Measurements from ENCODE around the gene MACROD2.

The MACROD2 gene

GRCh38 chr20:15674253-15675060 is 1679.1 kb downstream of the MACROD2 start:
- H3K9ac ChIP-seq (ENCODE audit: low read depth, low read length), result no peak overlapping the region
- no peaks in the 10 kb centered on the region for H3K9me3 ChIP-seq (ENCODE audit: control insufficient read depth, insufficient read depth, low read length)
- H3K4me3 ChIP-seq (ENCODE audit: low read depth, low read length), result no peak overlapping the region
- no peaks in the 10 kb centered on the region for H3K36me3 ChIP-seq (ENCODE audit: control insufficient read depth, insufficient read depth, low read length)
- H3K4me1 ChIP-seq (ENCODE audit: control insufficient read depth, insufficient read depth, low read length), result no peaks in the 10 kb centered on the region
- H3K27me3 ChIP-seq (ENCODE audit: control insufficient read depth, insufficient read depth, low read length), result no peaks in the 10 kb centered on the region

GRCh38 chr20:15675061-15675514 is 1679.8 kb downstream of the MACROD2 start:
- no peak overlapping the region for H3K4me3 ChIP-seq (ENCODE audit: low read depth, low read length)
- no peaks in the 10 kb centered on the region for H3K27me3 ChIP-seq (ENCODE audit: control insufficient read depth, insufficient read depth, low read length)
- no peak overlapping the region for H3K9ac ChIP-seq (ENCODE audit: low read depth, low read length)
- H3K36me3 ChIP-seq (ENCODE audit: control insufficient read depth, insufficient read depth, low read length), result no peaks in the 10 kb centered on the region
- no peaks in the 10 kb centered on the region for H3K9me3 ChIP-seq (ENCODE audit: control insufficient read depth, insufficient read depth, low read length)
- H3K4me1 ChIP-seq (ENCODE audit: control insufficient read depth, insufficient read depth, low read length), result no peaks in the 10 kb centered on the region

- Histone ChIP-seq H3K4me1 (ENCODE audit: control insufficient read depth, insufficient read depth, low read length) (no peaks in the 10 kb centered on the region), H3K9ac (ENCODE audit: low read depth, low read length) (no peak overlapping the region), H3K36me3 (ENCODE audit: control insufficient read depth, insufficient read depth, low read length) (no peaks in the 10 kb centered on the region), H3K27me3 (ENCODE audit: control insufficient read depth, insufficient read depth, low read length) (no peaks in the 10 kb centered on the region), H3K4me3 (ENCODE audit: low read depth, low read length) (no peak overlapping the region), H3K9me3 (ENCODE audit: control insufficient read depth, insufficient read depth, low read length) (no peaks in the 10 kb centered on the region)
These were observed 1680.6 kb downstream of the MACROD2 start for GRCh38 chr20:15675813-15676484.

GRCh38 chr20:15676815-15677214 is 1681.5 kb downstream of the MACROD2 start:
- Histone ChIP-seq H3K9me3 (ENCODE audit: control insufficient read depth, insufficient read depth, low read length) (no peaks in the 10 kb centered on the region), H3K36me3 (ENCODE audit: control insufficient read depth, insufficient read depth, low read length) (no peaks in the 10 kb centered on the region), H3K9ac (ENCODE audit: low read depth, low read length) (no peak overlapping the region), H3K27me3 (ENCODE audit: control insufficient read depth, insufficient read depth, low read length) (no peaks in the 10 kb centered on the region), H3K4me1 (ENCODE audit: control insufficient read depth, insufficient read depth, low read length) (no peaks in the 10 kb centered on the region), H3K4me3 (ENCODE audit: low read depth, low read length) (no peak overlapping the region)

GRCh38 chr20:15682690-15683089 is 1687.4 kb downstream of the MACROD2 start:
- Histone ChIP-seq H3K9ac (ENCODE audit: low read depth, low read length) (no peak overlapping the region), H3K36me3 (ENCODE audit: control insufficient read depth, insufficient read depth, low read length) (no peaks in the 10 kb centered on the region), H3K4me1 (ENCODE audit: control insufficient read depth, insufficient read depth, low read length) (no peaks in the 10 kb centered on the region), H3K4me3 (ENCODE audit: low read depth, low read length) (no peak overlapping the region), H3K9me3 (ENCODE audit: control insufficient read depth, insufficient read depth, low read length) (no peaks in the 10 kb centered on the region), H3K27me3 (ENCODE audit: control insufficient read depth, insufficient read depth, low read length) (no peaks in the 10 kb centered on the region)

- H3K9me3 ChIP-seq (ENCODE audit: control insufficient read depth, insufficient read depth, low read length), result no peaks in the 10 kb centered on the region
- H3K27me3 ChIP-seq (ENCODE audit: control insufficient read depth, insufficient read depth, low read length), result no peaks in the 10 kb centered on the region
- no peaks in the 10 kb centered on the region for H3K4me1 ChIP-seq (ENCODE audit: control insufficient read depth, insufficient read depth, low read length)
- no peak overlapping the region for H3K4me3 ChIP-seq (ENCODE audit: low read depth, low read length)
- no peaks in the 10 kb centered on the region for H3K36me3 ChIP-seq (ENCODE audit: control insufficient read depth, insufficient read depth, low read length)
- H3K9ac ChIP-seq (ENCODE audit: low read depth, low read length), result no peak overlapping the region
These were observed 1697.3 kb downstream of the MACROD2 start for GRCh38 chr20:15692570-15692969.

GRCh38 chr20:15699431-15700146 is 1704.3 kb downstream of the MACROD2 start:
- Histone ChIP-seq H3K9me3 (ENCODE audit: control insufficient read depth, insufficient read depth, low read length) (no peaks in the 10 kb centered on the region), H3K27me3 (ENCODE audit: control insufficient read depth, insufficient read depth, low read length) (no peaks in the 10 kb centered on the region), H3K4me1 (ENCODE audit: control insufficient read depth, insufficient read depth, low read length) (no peaks in the 10 kb centered on the region), H3K4me3 (ENCODE audit: low read depth, low read length) (peak overlapping the region; percentile 48), H3K9ac (ENCODE audit: low read depth, low read length) (peak overlapping the region; percentile 41), H3K36me3 (ENCODE audit: control insufficient read depth, insufficient read depth, low read length) (no peaks in the 10 kb centered on the region)

- Histone ChIP-seq H3K9me3 (ENCODE audit: control insufficient read depth, insufficient read depth, low read length) (no peaks in the 10 kb centered on the region), H3K36me3 (ENCODE audit: control insufficient read depth, insufficient read depth, low read length) (no peaks in the 10 kb centered on the region), H3K4me1 (ENCODE audit: control insufficient read depth, insufficient read depth, low read length) (no peaks in the 10 kb centered on the region), H3K27me3 (ENCODE audit: control insufficient read depth, insufficient read depth, low read length) (no peaks in the 10 kb centered on the region), H3K9ac (ENCODE audit: low read depth, low read length) (peak overlapping the region; percentile 41), H3K4me3 (ENCODE audit: low read depth, low read length) (peak overlapping the region; percentile 48)
These were observed 1704.9 kb downstream of the MACROD2 start for GRCh38 chr20:15700147-15700765.

GRCh38 chr20:15702161-15702560 is 1706.8 kb downstream of the MACROD2 start:
- Histone ChIP-seq H3K27me3 (ENCODE audit: control insufficient read depth, insufficient read depth, low read length) (no peaks in the 10 kb centered on the region), H3K9me3 (ENCODE audit: control insufficient read depth, insufficient read depth, low read length) (no peaks in the 10 kb centered on the region)

GRCh38 chr20:15703171-15703911 is 1708.0 kb downstream of the MACROD2 start:
- H3K9me3 ChIP-seq (ENCODE audit: control insufficient read depth, insufficient read depth, low read length), result no peaks in the 10 kb centered on the region
- no peak overlapping the region for H3K4me3 ChIP-seq (ENCODE audit: low read depth, low read length)

More at GRCh38 chr20:15702161-15702560, 1706.8 kb downstream of the MACROD2 start:
- Histone ChIP-seq H3K36me3 (ENCODE audit: control insufficient read depth, insufficient read depth, low read length) (no peaks in the 10 kb centered on the region), H3K4me1 (ENCODE audit: control insufficient read depth, insufficient read depth, low read length) (no peaks in the 10 kb centered on the region), H3K9ac (ENCODE audit: low read depth, low read length) (no peak overlapping the region), H3K4me3 (ENCODE audit: low read depth, low read length) (no peak overlapping the region)

GRCh38 chr20:15705975-15706374 is 1710.7 kb downstream of the MACROD2 start:
- no peaks in the 10 kb centered on the region for H3K4me1 ChIP-seq (ENCODE audit: control insufficient read depth, insufficient read depth, low read length)
- H3K9ac ChIP-seq (ENCODE audit: low read depth, low read length), result no peak overlapping the region

More at GRCh38 chr20:15703171-15703911, 1708.0 kb downstream of the MACROD2 start:
- Histone ChIP-seq H3K27me3 (ENCODE audit: control insufficient read depth, insufficient read depth, low read length) (no peaks in the 10 kb centered on the region), H3K4me1 (ENCODE audit: control insufficient read depth, insufficient read depth, low read length) (no peaks in the 10 kb centered on the region), H3K9ac (ENCODE audit: low read depth, low read length) (no peak overlapping the region), H3K36me3 (ENCODE audit: control insufficient read depth, insufficient read depth, low read length) (no peaks in the 10 kb centered on the region)

More at GRCh38 chr20:15705975-15706374, 1710.7 kb downstream of the MACROD2 start:
- H3K4me3 ChIP-seq (ENCODE audit: low read depth, low read length), result no peak overlapping the region
- H3K9me3 ChIP-seq (ENCODE audit: control insufficient read depth, insufficient read depth, low read length), result no peaks in the 10 kb centered on the region
- H3K27me3 ChIP-seq (ENCODE audit: control insufficient read depth, insufficient read depth, low read length), result no peaks in the 10 kb centered on the region
- H3K36me3 ChIP-seq (ENCODE audit: control insufficient read depth, insufficient read depth, low read length), result no peaks in the 10 kb centered on the region

All from iPS-15b (cell line).